Spleen (tissue), 11 donors: ENCODE results near the gene UBR4. TPM values are rescaled to one million over a fixed set of nuclear protein-coding genes. Genes with fewer than 3 reads are reported as not detected.

ENCODE experiments used
- DNase-seq: peaks from one replicate; pipeline ENCODE4 v3.0.0-alpha.2; 2020
- H3K27ac ChIP-seq, 8 donors: fragments of 200-600 bp; sonication (generic) in 7 of 8; 1 replicate in 4 of 8; 2 replicates in 4 of 8; pipeline versions ENCODE4 v1.5.0 to v1.8.0; 2016 to 2021; ENCODE audit warnings: inconsistent platforms in 4 of 8, mild to moderate bottlenecking in 4 of 8, moderate library complexity in 1 of 8
- H3K27me3 ChIP-seq, 7 donors: fragments of 200-600 bp; sonication (generic) in 6 of 7; replicated peaks in 1 of 7; 1 replicate in 4 of 7; 2 replicates in 3 of 7; pipeline versions ENCODE4 v1.5.0 to v1.8.0; 2016 to 2021; ENCODE audit warnings: inconsistent platforms in 3 of 7, mild to moderate bottlenecking in 1 of 7
- H3K36me3 ChIP-seq, 6 donors: fragments of 200-600 bp; sonication (generic) in 5 of 6; 1 replicate in 4 of 6; 2 replicates in 2 of 6; pipeline versions ENCODE4 v1.5.0 to v1.8.0; 2016 to 2021; ENCODE audit warnings: inconsistent platforms in 2 of 6
- H3K4me1 ChIP-seq, 6 donors: fragments of 200-600 bp; sonication (generic) in 5 of 6; 1 replicate in 3 of 6; 2 replicates in 3 of 6; pipeline versions ENCODE4 v1.5.0 to v1.8.0; 2016 to 2021; ENCODE audit warnings: inconsistent platforms in 3 of 6
- H3K4me3 ChIP-seq, 8 donors: fragments of 200-600 bp; sonication (generic) in 7 of 8; 1 replicate in 4 of 8; 2 replicates in 4 of 8; pipeline versions ENCODE4 v1.5.0 to v1.8.0; 2016 to 2021; ENCODE audit warnings: inconsistent platforms in 4 of 8, mild to moderate bottlenecking in 4 of 8, moderate library complexity in 2 of 8
- H3K9me3 ChIP-seq, 8 donors: fragments of 200-600 bp; sonication (generic) in 7 of 8; 1 replicate in 4 of 8; 2 replicates in 4 of 8; pipeline versions ENCODE4 v1.5.0 to v1.8.0; 2016 to 2021; ENCODE audit warnings: inconsistent platforms in 4 of 8
- POLR2A ChIP-seq, 3 donors: fragments of 450-650 bp; IDR thresholded peaks; one replicate each; pipeline ENCODE4 v1.5.1; 2017; ENCODE audit warnings: antibody characterized with exemption in 3 of 3, mild to moderate bottlenecking in 1 of 3
- POLR2AphosphoS5 ChIP-seq, 3 donors: sonication (generic); formaldehyde crosslinking; IDR thresholded peaks; one replicate each; pipeline ENCODE4 v1.5.1; 2017; ENCODE audit warnings: antibody characterized with exemption in 3 of 3
- WGBS, 5 donors: extraction: QIAGEN DNeasy Blood & Tissue Kit in 3 of 5; methylation state at CpG; one replicate each; pipeline versions ENCODE4 v1.1.5 to v1.1.7; 2013 to 2018; 5-methylcytosine and 5-hydroxymethylcytosine counted together
- intact Hi-C: fragments of 100-400 bp; cut with DNase I; formaldehyde crosslinking; loops from one replicate; pipeline ENCODE4 v1.15.0; 2023; ENCODE audit warnings: low total_unique reads
- polyA plus RNA-seq, 3 donors: library from polyadenylated mRNA; stranded (reverse); fragments of 200-250 nt; gene quantifications; one replicate each; pipeline ENCODE4 v1.2.1, GENCODE V29; 2013
- total RNA-seq, 7 donors: library from RNA; depleted of rRNA in 3 of 7; stranded (reverse); fragments of >200 nt in 3 of 7; fragmentation: NEBNext Ultra II Directional in 4 of 7; extraction: Animal tissue kit (Norgen Biotek cat#: 25700) in 4 of 7; gene quantifications; one replicate each; pipeline versions ENCODE4 v1.1.0 to v1.2.1, GENCODE V29; 2016 to 2021
- TF ChIP-seq, protein P1 (sequence below), 11 experiments: fragments of 200-600 bp in 7 of 11; fragments of 450-650 bp in 4 of 11; sonication (generic) in 4 of 11; IDR thresholded peaks in 8 of 11; conservative IDR thresholded peaks in 3 of 11; 1 replicate in 7 of 11; 2 replicates in 4 of 11; pipeline versions ENCODE4 v1.4.0 to v1.8.0; 2016 to 2021; ENCODE audit warnings: antibody characterized with exemption in 11 of 11, inconsistent platforms in 4 of 11, mild to moderate bottlenecking in 1 of 11
- donor health status: healthy with polysubstance abuse.
- donor health status: DM: no; HTN: no; CAD: no; lungs with moderate emphysema.
- donor health status: DM: no; HTN: no; CAD: no.
- donor health status: Bipolar disorder and iron deficiency.
- donor health status: healthy.
- donor health status: DM: no; HTN: no; CAD: no.
- donor health status: DM: yes; HTN: yes; CAD: no.

The UBR4 gene
- total and polyA plus RNA-seq, 10 donors: 72.5 to 184 (median 149) TPM

DNA sequence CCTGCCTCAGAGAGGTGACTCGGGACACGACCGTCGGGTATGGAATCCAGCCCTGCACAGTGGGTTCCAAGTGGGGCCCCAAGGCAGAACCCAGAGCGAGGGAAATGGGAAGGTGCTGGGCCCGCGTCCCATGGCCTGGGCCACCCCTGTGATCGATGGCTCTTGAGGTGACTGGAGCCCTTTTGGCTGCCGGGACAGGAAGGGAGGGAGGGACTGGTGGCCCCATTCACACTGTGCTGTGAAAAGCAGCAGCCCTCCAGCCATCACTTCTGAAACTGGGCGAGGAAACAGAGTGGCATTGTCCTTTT lies 143.2 kb downstream of the UBR4 start:
- Histone ChIP-seq H3K27me3 (peaks cover 0 to 4% (median 0%) of the 10 kb centered on the region in 7 donors), H3K36me3 (peaks cover 0 to under 1% (median 0%) of the 10 kb centered on the region in 6 donors), H3K4me1 (peaks cover 0 to 33% (median 11%) of the 10 kb centered on the region in 6 donors), H3K27ac (no peak overlapping the region), H3K4me3 (no peak overlapping the region), H3K9me3 (no peaks in the 10 kb centered on the region)
- TF ChIP-seq, protein P1, sequence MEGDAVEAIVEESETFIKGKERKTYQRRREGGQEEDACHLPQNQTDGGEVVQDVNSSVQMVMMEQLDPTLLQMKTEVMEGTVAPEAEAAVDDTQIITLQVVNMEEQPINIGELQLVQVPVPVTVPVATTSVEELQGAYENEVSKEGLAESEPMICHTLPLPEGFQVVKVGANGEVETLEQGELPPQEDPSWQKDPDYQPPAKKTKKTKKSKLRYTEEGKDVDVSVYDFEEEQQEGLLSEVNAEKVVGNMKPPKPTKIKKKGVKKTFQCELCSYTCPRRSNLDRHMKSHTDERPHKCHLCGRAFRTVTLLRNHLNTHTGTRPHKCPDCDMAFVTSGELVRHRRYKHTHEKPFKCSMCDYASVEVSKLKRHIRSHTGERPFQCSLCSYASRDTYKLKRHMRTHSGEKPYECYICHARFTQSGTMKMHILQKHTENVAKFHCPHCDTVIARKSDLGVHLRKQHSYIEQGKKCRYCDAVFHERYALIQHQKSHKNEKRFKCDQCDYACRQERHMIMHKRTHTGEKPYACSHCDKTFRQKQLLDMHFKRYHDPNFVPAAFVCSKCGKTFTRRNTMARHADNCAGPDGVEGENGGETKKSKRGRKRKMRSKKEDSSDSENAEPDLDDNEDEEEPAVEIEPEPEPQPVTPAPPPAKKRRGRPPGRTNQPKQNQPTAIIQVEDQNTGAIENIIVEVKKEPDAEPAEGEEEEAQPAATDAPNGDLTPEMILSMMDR (IDR thresholded peaks at IDR 0.05 in 8 of 11, conservative IDR thresholded peaks at IDR 0.05 in 3 of 11): no peak
- no peak for TF ChIP-seq POLR2A (IDR thresholded peaks at IDR 0.05)
- no peak for TF ChIP-seq POLR2AphosphoS5 (IDR thresholded peaks at IDR 0.05)
- 60 to 79% (median 69%) methylated on average over 10 of the region's 10 CpGs for WGBS, 5 donors
- intact Hi-C loops: no loop called here
- DNase-seq: no peak

DNA sequence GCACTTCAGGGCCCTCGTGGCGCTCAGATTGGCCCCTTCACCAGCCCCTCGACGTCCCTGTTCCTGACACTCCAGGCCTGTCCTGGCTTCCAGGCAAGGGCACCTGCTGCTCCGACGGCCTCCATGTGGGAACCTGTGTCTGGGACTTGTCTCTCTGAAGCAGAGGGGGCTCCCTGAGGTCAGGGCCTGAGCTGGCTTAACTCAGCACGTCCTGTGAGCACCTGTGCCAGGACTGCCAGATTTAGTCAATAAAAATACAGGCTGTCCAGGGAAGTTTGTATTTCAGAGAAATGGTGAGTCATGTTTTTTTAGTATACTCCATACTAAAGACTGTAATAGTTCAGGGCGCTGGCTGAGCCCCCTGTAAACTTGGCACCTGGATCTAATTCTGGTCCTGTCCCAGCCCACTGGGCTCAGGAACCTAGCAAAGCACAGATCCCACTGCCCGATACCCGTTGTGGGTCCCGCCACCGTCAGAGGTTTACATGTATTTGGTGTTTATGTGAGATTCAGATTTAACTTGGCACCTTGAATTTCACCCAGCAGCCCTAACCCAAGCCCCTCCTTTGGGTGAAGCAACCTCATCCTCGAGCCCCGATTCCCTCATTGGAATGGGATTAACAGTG lies 143.7 kb downstream of the UBR4 start:
- no peaks in the 10 kb centered on the region for H3K36me3 ChIP-seq
- peaks cover 0 to 33% (median 11%) of the 10 kb centered on the region in 6 donors for H3K4me1 ChIP-seq
- H3K27ac ChIP-seq: no peak overlapping the region
- intact Hi-C loops: no loop called here
- no peak overlapping the region for H3K4me3 ChIP-seq
- peaks cover 0 to 4% (median 0%) of the 10 kb centered on the region in 7 donors for H3K27me3 ChIP-seq
- no peaks in the 10 kb centered on the region for H3K9me3 ChIP-seq
- TF ChIP-seq POLR2AphosphoS5 (IDR thresholded peaks at IDR 0.05): no peak
- TF ChIP-seq POLR2A (IDR thresholded peaks at IDR 0.05): no peak
- TF ChIP-seq, protein P1 (IDR thresholded peaks at IDR 0.05 in 8 of 11, conservative IDR thresholded peaks at IDR 0.05 in 3 of 11): no peak
- DNase-seq: no peak
- 83 to 96% (median 88%) methylated on average over 12 to 14 of the region's 14 CpGs for WGBS, 5 donors

DNA sequence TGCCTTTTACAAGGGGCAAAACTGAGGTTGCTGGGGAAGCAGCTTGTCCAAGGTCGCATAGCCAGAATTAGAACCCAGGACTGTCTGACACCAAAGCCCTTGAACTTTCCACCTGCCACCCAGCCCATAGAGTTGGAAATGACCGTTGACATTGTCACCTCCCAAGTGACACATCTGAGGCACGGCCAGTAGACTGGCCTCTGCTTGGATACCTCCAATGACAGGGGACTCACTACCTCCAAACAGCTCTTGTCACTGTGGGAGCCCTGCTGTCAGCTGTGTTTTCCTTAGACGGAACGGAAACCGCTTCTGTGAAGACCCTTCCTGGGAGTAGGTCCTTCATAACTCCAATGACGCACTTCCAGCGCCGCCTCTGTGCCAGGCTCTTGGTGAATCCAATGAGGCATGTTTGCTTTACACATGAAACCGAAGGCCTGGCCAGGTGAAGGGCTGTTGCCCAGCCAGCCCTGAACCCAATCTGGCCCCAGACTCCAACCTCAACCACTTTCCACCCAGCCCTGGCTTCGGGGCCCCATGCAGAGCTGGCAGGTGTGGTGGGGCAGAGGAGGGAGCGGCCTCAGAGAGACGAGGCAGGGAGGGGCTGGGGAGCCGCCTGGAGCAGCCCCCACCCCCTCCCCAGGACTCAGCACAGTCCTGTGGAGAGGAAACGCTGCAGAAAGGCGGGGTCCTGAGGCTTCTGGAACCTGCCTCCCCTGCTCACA lies 144.4 kb downstream of the UBR4 start:
- WGBS, 5 donors: 72 to 84% (median 81%) methylated on average over 15 to 16 of the region's 16 CpGs

More for the DNA sequence above, 144.4 kb downstream of the UBR4 start:
- H3K36me3 ChIP-seq: no peaks in the 10 kb centered on the region
- H3K27me3 ChIP-seq: peaks cover 0 to 4% (median 0%) of the 10 kb centered on the region in 7 donors
- H3K9me3 ChIP-seq: no peaks in the 10 kb centered on the region
- intact Hi-C loops: no loop called here
- TF ChIP-seq POLR2A (IDR thresholded peaks at IDR 0.05): no peak
- no peak for TF ChIP-seq POLR2AphosphoS5 (IDR thresholded peaks at IDR 0.05)
- TF ChIP-seq, protein P1 (IDR thresholded peaks at IDR 0.05 in 8 of 11, conservative IDR thresholded peaks at IDR 0.05 in 3 of 11): no peak
- no peak overlapping the region for H3K27ac ChIP-seq
- DNase-seq: no peak
- H3K4me3 ChIP-seq: no peak overlapping the region
- H3K4me1 ChIP-seq: peaks cover 0 to 27% (median 11%) of the 10 kb centered on the region in 6 donors
